Breast epithelium (tissue), 4 donors: ENCODE data around the gene GCA. TPM values are rescaled to one million over a fixed set of nuclear protein-coding genes. Genes with fewer than 3 reads are reported as not detected.

Experiments
- DNase-seq, 2 donors: peaks; one replicate each; pipeline ENCODE4 v3.0.0-alpha.2; 2019; ENCODE audit warnings: low spot score in 2 of 2
- H3K27ac ChIP-seq, 2 donors: fragments of 200-600 bp; sonication (generic) in 1 of 2; one replicate each; pipeline ENCODE4 v1.5.1; 2016 to 2019; ENCODE audit warnings: mild to moderate bottlenecking in 1 of 2
- H3K27me3 ChIP-seq, 2 donors: fragments of 200-600 bp; sonication (generic) in 1 of 2; one replicate each; pipeline versions ENCODE4 v1.5.1 to v1.6.0; 2017 to 2019; ENCODE audit warnings: control low read depth in 1 of 2, mild to moderate bottlenecking in 1 of 2
- H3K36me3 ChIP-seq: fragments of 200-600 bp; one replicate; pipeline ENCODE4 v1.5.1; 2019
- H3K4me1 ChIP-seq, 2 donors: fragments of 200-600 bp; sonication (generic); one replicate each; pipeline ENCODE4 v1.5.1; 2016 to 2019; ENCODE audit warnings: control low read depth in 1 of 2
- H3K4me3 ChIP-seq, 3 donors: fragments of 200-600 bp; sonication (generic); 1 replicate in 2 of 3; 2 replicates in 1 of 3; pipeline ENCODE4 v1.5.1; 2016 to 2019; ENCODE audit warnings: mild to moderate bottlenecking in 3 of 3, moderate library complexity in 2 of 3
- H3K9me3 ChIP-seq, 2 donors: fragments of 200-600 bp; sonication (generic) in 1 of 2; one replicate each; pipeline ENCODE4 v1.5.1; 2016 to 2019; ENCODE audit warnings: control low read depth in 1 of 2
- CTCF ChIP-seq, 3 donors: fragments of 450-650 bp; IDR thresholded peaks; one replicate each; pipeline ENCODE4 v1.5.1; 2016 to 2017; ENCODE audit warnings: antibody characterized with exemption in 3 of 3, mild to moderate bottlenecking in 3 of 3, moderate library complexity in 3 of 3
- POLR2A ChIP-seq: fragments of 450-650 bp; IDR thresholded peaks from one replicate; pipeline ENCODE4 v1.6.1; 2016; ENCODE audit warnings: antibody characterized with exemption, mild to moderate bottlenecking, moderate library complexity
- POLR2AphosphoS5 ChIP-seq, 3 donors: sonication (generic); formaldehyde crosslinking; IDR thresholded peaks; one replicate each; pipeline ENCODE4 v1.6.1; 2017; ENCODE audit warnings: antibody characterized with exemption in 3 of 3
- intact Hi-C: fragments of 100-400 bp; cut with DNase I; formaldehyde crosslinking; loops from one replicate; pipeline ENCODE4 v1.15.1; 2023; ENCODE audit warnings: low total_unique reads
- total RNA-seq, 3 donors: library from RNA; depleted of rRNA; stranded (reverse); fragments of >200 nt; gene quantifications; one replicate each; pipeline ENCODE4 v1.1.0, GENCODE V29; 2016

Gene GCA
- total RNA-seq, 3 donors from 2014 or later: 18.9 to 36.6 (median 24.6) TPM

- no peak overlapping the region for H3K27ac ChIP-seq
- H3K36me3 ChIP-seq: no peaks in the 10 kb centered on the region
- intact Hi-C loops: no loop called here
Observed at GRCh38 chr2:162316590-162316989, 27.3 kb upstream of the GCA start.

GRCh38 chr2:162317058-162317742 lies 26.7 kb upstream of the GCA start:
- no peaks in the 10 kb centered on the region for H3K36me3 ChIP-seq
- TF ChIP-seq POLR2A (no peak), CTCF (IDR thresholded peaks at IDR 0.05) (no peak), POLR2AphosphoS5 (IDR thresholded peaks at IDR 0.05) (no peak)
- H3K4me3 ChIP-seq: peak overlapping the region; percentile 71 to 94 (median 80)
- no peak for DNase-seq
- intact Hi-C loops: no loop called here
- H3K27me3 ChIP-seq: no peaks in the 10 kb centered on the region
- H3K27ac ChIP-seq: no peak overlapping the region
- peaks cover 0 to 9% of the 10 kb centered on the region in 2 donors for H3K4me1 ChIP-seq
- H3K9me3 ChIP-seq: no peaks in the 10 kb centered on the region

More at GRCh38 chr2:162316590-162316989, 27.3 kb upstream of the GCA start:
- TF ChIP-seq CTCF (IDR thresholded peaks at IDR 0.05) (no peak), POLR2AphosphoS5 (IDR thresholded peaks at IDR 0.05) (no peak), POLR2A (no peak)
- DNase-seq: no peak
- H3K9me3 ChIP-seq: no peaks in the 10 kb centered on the region
- H3K27me3 ChIP-seq: no peaks in the 10 kb centered on the region
- peaks cover 0 to 9% of the 10 kb centered on the region in 2 donors for H3K4me1 ChIP-seq
- H3K4me3 ChIP-seq: peak overlapping the region in 2 of 3 donors; percentile 80 to 94

- Histone ChIP-seq H3K27me3 (no peaks in the 10 kb centered on the region), H3K4me3 (peak overlapping the region; percentile 71 to 94 (median 80)), H3K36me3 (no peaks in the 10 kb centered on the region), H3K4me1 (peaks cover 0 to 9% of the 10 kb centered on the region in 2 donors), H3K27ac (peak overlapping the region; percentile 97 to 98), H3K9me3 (no peaks in the 10 kb centered on the region)
- DNase-seq: peak in 1 of 2 donors; percentile 26
- no peak for TF ChIP-seq CTCF (IDR thresholded peaks at IDR 0.05)
- TF ChIP-seq POLR2AphosphoS5 (IDR thresholded peaks at IDR 0.05): no peak
- no peak for TF ChIP-seq POLR2A
- intact Hi-C loops: no loop called here
Observed at GRCh38 chr2:162317861-162318327, 26.0 kb upstream of the GCA start.

GRCh38 chr2:162318328-162319180 lies 25.4 kb upstream of the GCA start, which contains the start of gene IFIH1:
Gene IFIH1 (minus strand): TSS chr2:162318684. CDS start chr2:162318307, 377 bp downstream.
- Histone ChIP-seq H3K9me3 (no peaks in the 10 kb centered on the region), H3K4me3 (peak within 1 kb of the TSS; percentile 71 to 94 (median 80)), H3K4me1 (peaks cover 0 to 9% of the 10 kb centered on the region in 2 donors), H3K27ac (peak within 1 kb of the TSS; percentile 97 to 98), H3K27me3 (no peaks in the 10 kb centered on the region), H3K36me3 (no peaks in the 10 kb centered on the region)
- TF ChIP-seq CTCF (IDR thresholded peaks at IDR 0.05): peak in 1 of 3 donors; percentile 12
- peak in 2 of 3 donors; percentile 61 to 78 for TF ChIP-seq POLR2AphosphoS5 (IDR thresholded peaks at IDR 0.05)
- TF ChIP-seq POLR2A: no peak
- peak; percentile 81 to 82 for DNase-seq
- intact Hi-C loops: no loop called here
